Measurements from ENCODE around the gene PEX11B.

GRCh38 chr1:145952903-145953302 is 34.4 kb upstream of the PEX11B start:
- TF ChIP-seq CTCF (optimal IDR thresholded peaks at IDR 0.05 in 1 of 3, IDR thresholded peaks at IDR 0.05 in 1 of 3, conservative IDR thresholded peaks at IDR 0.05 in 1 of 3; ENCODE audit: extremely low read depth in 1 of 3, insufficient read depth in 2 of 3, low read length in 3 of 3) (no peak), EZH2 (IDR thresholded peaks at IDR 0.05; ENCODE audit: low read length) (no peak)
